Skin of body (tissue), 2 donors: ENCODE results near the gene RBMS2. TPM values are rescaled to one million over a fixed set of nuclear protein-coding genes. Genes with fewer than 3 reads are reported as not detected.
"Not testable (repeated sequence)": the region's sequence is repeated elsewhere in the genome, so short reads cannot be mapped to it uniquely, and the experiment has no call there.

Source experiments
- DNase-seq: peaks from one replicate; lab custom pipeline; 2025; lab: John Stamatoyannopoulos, UW
- total RNA-seq: library from RNA; depleted of rRNA; stranded (reverse); fragments of >200 nt; gene quantifications from one replicate; pipeline ENCODE4 v1.2.3, GENCODE V29; 2014

RBMS2 gene
- total RNA-seq, 1 donor from 2014 or later, result 31.5 TPM

- DNase-seq, result not testable (repeated sequence)
Measured at GRCh38 chr12:56514014-56514318, 7.7 kb upstream of the RBMS2 start.

GRCh38 chr12:56517854-56518253 is 3.8 kb upstream of the RBMS2 start:
- no peak for DNase-seq

- DNase-seq, result no peak
Measured at GRCh38 chr12:56518570-56518969, 3.0 kb upstream of the RBMS2 start.

GRCh38 chr12:56520048-56520447 is 1.6 kb upstream of the RBMS2 start:
- DNase-seq, result peak; percentile 12

- DNase-seq, result peak; percentile 56
Measured at GRCh38 chr12:56520506-56520905, 1.1 kb upstream of the RBMS2 start.

GRCh38 chr12:56521209-56521589 is 421 bp upstream of the RBMS2 start:
- DNase-seq, result no peak

- peak; percentile 52 for DNase-seq
Measured at GRCh38 chr12:56522411-56523193, 982 bp downstream of the RBMS2 start.

GRCh38 chr12:56528846-56529245 is 7.2 kb downstream of the RBMS2 start:
- no peak for DNase-seq

- no peak for DNase-seq
Measured at GRCh38 chr12:56529656-56530055, 8.0 kb downstream of the RBMS2 start.

- no peak for DNase-seq
Measured at GRCh38 chr12:56530390-56531055, 8.9 kb downstream of the RBMS2 start.

- no peak for DNase-seq
Measured at GRCh38 chr12:56537546-56537945, 15.9 kb downstream of the RBMS2 start.

- DNase-seq, result peak; percentile 5
Measured at GRCh38 chr12:56541631-56542030, 20.0 kb downstream of the RBMS2 start.

- no peak for DNase-seq
Measured at GRCh38 chr12:56542164-56542563, 20.5 kb downstream of the RBMS2 start.

- no peak for DNase-seq
Measured at GRCh38 chr12:56545023-56545604, 23.5 kb downstream of the RBMS2 start.

GRCh38 chr12:56546680-56547079 is 25.1 kb downstream of the RBMS2 start:
- no peak for DNase-seq

- no peak for DNase-seq
Measured at GRCh38 chr12:56551070-56551469, 29.4 kb downstream of the RBMS2 start.

- peak; percentile 100 for DNase-seq
Measured at GRCh38 chr12:56565510-56566101, 44.0 kb downstream of the RBMS2 start.

GRCh38 chr12:56568146-56568545 is 46.5 kb downstream of the RBMS2 start:
- DNase-seq, result no peak

- DNase-seq, result peak; percentile 90
Measured at GRCh38 chr12:56571121-56571520, 49.5 kb downstream of the RBMS2 start.

- DNase-seq, result no peak
Measured at GRCh38 chr12:56572288-56572687, 50.7 kb downstream of the RBMS2 start.

- no peak for DNase-seq
Measured at GRCh38 chr12:56574210-56574609, 52.6 kb downstream of the RBMS2 start.

- not testable (repeated sequence) for DNase-seq
Measured at GRCh38 chr12:56577248-56577647, 55.6 kb downstream of the RBMS2 start.
